Neutrophil (primary cell): ENCODE data around the gene PLPPR2.

Experiments
- H3K27ac ChIP-seq: fragments of 200-600 bp; sonication (generic); 2 replicates; pipeline ENCODE4 v1.5.1; 2016; ENCODE audit warnings: mild to moderate bottlenecking, moderate library complexity
- H3K27me3 ChIP-seq: fragments of 200-600 bp; sonication (generic); 2 replicates; pipeline ENCODE4 v1.6.0; 2016; ENCODE audit warnings: mild to moderate bottlenecking
- H3K36me3 ChIP-seq: fragments of 200-600 bp; sonication (generic); 2 replicates; pipeline ENCODE4 v1.5.1; 2017
- H3K4me1 ChIP-seq, 2 experiments: fragments of 200-600 bp in 1 of 2; sonication (generic) in 1 of 2; 1 replicate in 1 of 2; 2 replicates in 1 of 2; pipeline versions ENCODE4 v1.5.1 to v1.6.1; 2013 to 2016; ENCODE audit warnings: low read depth in 1 of 2, low read length in 1 of 2, mild to moderate bottlenecking in 1 of 2, moderate library complexity in 1 of 2; ENCODE audit not compliant: control insufficient read depth in 1 of 2, insufficient read depth in 1 of 2
- H3K4me3 ChIP-seq, 2 experiments: fragments of 200-600 bp in 1 of 2; sonication (generic) in 1 of 2; 1 replicate in 1 of 2; 2 replicates in 1 of 2; pipeline ENCODE4 v1.5.1; 2013 to 2016; ENCODE audit warnings: low read depth in 1 of 2, low read length in 1 of 2, mild to moderate bottlenecking in 1 of 2, moderate library complexity in 1 of 2
- H3K9me3 ChIP-seq: fragments of 200-600 bp; sonication (generic); 2 replicates; pipeline ENCODE4 v1.5.1; 2016
- CTCF ChIP-seq: fragments of 200-600 bp; sonication (generic); IDR thresholded peaks from 2 replicates; pipeline ENCODE4 v1.5.1; 2016; ENCODE audit warnings: antibody characterized with exemption

The PLPPR2 gene

DNA sequence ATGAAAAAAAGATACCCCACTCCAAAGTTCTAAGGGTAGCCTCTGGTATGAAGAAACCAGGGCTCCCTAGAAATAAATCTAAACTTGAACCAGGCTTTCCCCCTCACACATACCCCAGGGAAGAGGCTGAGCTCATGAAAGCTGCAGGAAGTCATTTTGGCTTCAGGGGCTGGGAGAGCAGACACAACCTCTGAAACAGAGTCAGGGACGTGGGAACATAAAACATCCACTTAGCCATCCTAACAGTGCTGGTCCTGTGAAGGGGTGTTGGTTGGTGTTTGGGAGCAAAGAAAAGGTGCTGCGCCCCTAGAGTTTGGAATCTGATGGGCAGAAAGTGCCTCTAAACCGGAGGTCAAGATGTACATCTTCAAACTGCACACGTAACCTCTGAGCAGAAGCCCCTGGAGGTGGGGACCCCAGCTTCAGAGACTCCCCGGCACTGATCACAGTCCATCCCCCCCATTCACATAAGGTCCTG lies 31.6 kb upstream of the PLPPR2 start:
- Histone ChIP-seq H3K4me3 (peak overlapping the region; percentile 82 to 93), H3K27me3 (no peaks in the 10 kb centered on the region), H3K27ac (peak overlapping the region; percentile 100), H3K9me3 (no peaks in the 10 kb centered on the region), H3K4me1 (peaks cover 83 to 85% of the 10 kb centered on the region in 2 experiments), H3K36me3 (peaks cover 45% of the 10 kb centered on the region)
- peak; percentile 31 for TF ChIP-seq CTCF

DNA sequence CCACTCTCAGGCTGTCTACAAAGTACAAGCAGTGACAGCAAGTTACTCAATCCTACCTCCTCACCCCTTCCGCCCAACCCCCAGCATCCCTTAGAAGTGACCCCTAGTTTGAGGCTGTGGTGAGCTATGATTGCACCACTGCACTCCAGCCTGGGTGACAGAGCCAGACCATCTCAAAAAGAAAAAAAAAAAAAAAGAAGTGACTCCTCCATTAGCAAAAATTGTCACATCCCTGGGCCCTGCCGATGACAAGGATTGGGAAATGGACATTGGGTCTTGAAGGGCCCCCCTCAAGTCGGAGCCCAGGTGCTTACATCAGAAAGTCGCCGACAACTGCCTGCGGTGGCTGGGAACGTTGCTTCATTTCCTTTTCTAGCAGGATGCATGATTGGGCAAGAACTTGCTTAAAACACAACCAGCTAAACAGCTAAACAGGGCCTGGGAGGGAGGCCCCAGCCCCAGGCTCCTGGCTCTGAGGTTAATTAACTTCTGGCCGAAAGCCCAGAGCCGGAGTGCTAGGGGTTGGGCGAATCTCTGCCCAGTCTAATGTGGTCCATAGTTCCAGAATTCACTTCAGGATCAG lies 31.1 kb upstream of the PLPPR2 start:
- H3K36me3 ChIP-seq: peaks cover 46% of the 10 kb centered on the region
- no peaks in the 10 kb centered on the region for H3K27me3 ChIP-seq
- peak overlapping the region; percentile 82 to 93 for H3K4me3 ChIP-seq
- H3K9me3 ChIP-seq: no peaks in the 10 kb centered on the region
- peak; percentile 8 for TF ChIP-seq CTCF
- peak overlapping the region; percentile 100 for H3K27ac ChIP-seq
- peaks cover 78 to 80% of the 10 kb centered on the region in 2 experiments for H3K4me1 ChIP-seq

GRCh38 chr19:11324748-11325389 lies 30.4 kb upstream of the PLPPR2 start:
- Histone ChIP-seq H3K27ac (peak overlapping the region; percentile 100), H3K27me3 (no peaks in the 10 kb centered on the region), H3K4me3 (peak overlapping the region; percentile 82 to 93), H3K4me1 (peaks cover 71 to 74% of the 10 kb centered on the region in 2 experiments), H3K36me3 (peaks cover 51% of the 10 kb centered on the region), H3K9me3 (no peaks in the 10 kb centered on the region)
- TF ChIP-seq CTCF: no peak

GRCh38 chr19:11325544-11325943 lies 29.7 kb upstream of the PLPPR2 start:
- Histone ChIP-seq H3K27me3 (no peaks in the 10 kb centered on the region), H3K4me3 (peak overlapping the region in 1 of 2 experiments; percentile 82), H3K9me3 (no peaks in the 10 kb centered on the region), H3K4me1 (peaks cover 65 to 72% of the 10 kb centered on the region in 2 experiments), H3K36me3 (peaks cover 58% of the 10 kb centered on the region), H3K27ac (peak overlapping the region; percentile 100)
- TF ChIP-seq CTCF: no peak

DNA sequence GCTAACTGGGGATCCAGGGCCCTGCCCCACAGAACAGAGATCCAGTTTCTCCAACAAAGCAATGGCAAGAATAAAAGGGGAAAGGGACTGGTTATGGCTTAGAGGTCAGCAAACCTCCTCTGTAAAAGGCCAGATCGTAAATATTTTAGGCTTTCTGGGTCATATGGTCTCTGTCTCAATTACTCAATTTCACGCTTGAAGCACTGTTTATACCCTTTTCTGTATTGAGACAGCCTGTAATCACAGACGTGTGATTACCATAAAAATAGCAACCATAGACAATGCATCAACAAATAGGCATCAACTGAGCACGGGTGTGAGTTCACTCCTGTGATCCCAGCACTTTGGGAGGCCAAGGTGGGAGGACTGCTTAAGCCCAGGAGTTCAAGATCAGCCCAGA lies 25.1 kb upstream of the PLPPR2 start:
- peaks cover 31 to 32% of the 10 kb centered on the region in 2 experiments for H3K4me1 ChIP-seq
- H3K36me3 ChIP-seq: peaks cover 100% of the 10 kb centered on the region
- H3K4me3 ChIP-seq: no peak overlapping the region
- H3K27ac ChIP-seq: peak overlapping the region; percentile 71
- H3K27me3 ChIP-seq: no peaks in the 10 kb centered on the region
- no peaks in the 10 kb centered on the region for H3K9me3 ChIP-seq
- no peak for TF ChIP-seq CTCF
